Erythroblast (primary cell): Measurements from ENCODE around the gene CHD5.

Experiments
- GATA1 ChIP-seq: IDR thresholded peaks from 2 replicates; pipeline ENCODE4 v1.6.1; 2011; ENCODE audit warnings: low read depth, mild to moderate bottlenecking, control low read depth, low read length, moderate library complexity
- POLR2A ChIP-seq: IDR thresholded peaks from 2 replicates; pipeline ENCODE4 v1.6.1; 2011; ENCODE audit warnings: mild to moderate bottlenecking, low read length

- no peak for TF ChIP-seq POLR2A
- TF ChIP-seq GATA1, result no peak
Measured at GRCh38 chr1:6137758-6138157, 42.4 kb downstream of the CHD5 start.
